ENCODE results near the gene TMBIM1.

DNA sequence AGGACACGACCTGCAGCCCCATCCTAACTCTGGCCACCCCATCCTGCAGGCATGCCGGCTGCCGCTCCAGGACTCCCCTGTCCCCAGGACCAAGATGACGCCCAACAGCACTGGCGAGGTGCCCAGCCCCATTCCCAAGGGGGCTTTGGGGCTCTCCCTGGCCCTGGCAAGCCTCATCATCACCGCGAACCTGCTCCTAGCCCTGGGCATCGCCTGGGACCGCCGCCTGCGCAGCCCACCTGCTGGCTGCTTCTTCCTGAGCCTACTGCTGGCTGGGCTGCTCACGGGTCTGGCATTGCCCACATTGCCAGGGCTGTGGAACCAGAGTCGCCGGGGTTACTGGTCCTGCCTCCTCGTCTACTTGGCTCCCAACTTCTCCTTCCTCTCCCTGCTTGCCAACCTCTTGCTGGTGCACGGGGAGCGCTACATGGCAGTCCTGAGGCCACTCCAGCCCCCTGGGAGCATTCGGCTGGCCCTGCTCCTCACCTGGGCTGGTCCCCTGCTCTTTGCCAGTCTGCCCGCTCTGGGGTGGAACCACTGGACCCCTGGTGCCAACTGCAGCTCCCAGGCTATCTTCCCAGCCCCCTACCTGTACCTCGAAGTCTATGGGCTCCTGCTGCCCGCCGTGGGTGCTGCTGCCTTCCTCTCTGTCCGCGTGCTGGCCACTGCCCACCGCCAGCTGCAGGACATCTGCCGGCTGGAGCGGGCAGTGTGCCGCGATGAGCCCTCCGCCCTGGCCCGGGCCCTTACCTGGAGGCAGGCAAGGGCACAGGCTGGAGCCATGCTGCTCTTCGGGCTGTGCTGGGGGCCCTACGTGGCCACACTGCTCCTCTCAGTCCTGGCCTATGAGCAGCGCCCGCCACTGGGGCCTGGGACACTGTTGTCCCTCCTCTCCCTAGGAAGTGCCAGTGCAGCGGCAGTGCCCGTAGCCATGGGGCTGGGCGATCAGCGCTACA lies 29.4 kb downstream of the TMBIM1 start:
- TF ChIP-seq POLR2A (IDR thresholded peaks at IDR 0.05) (no peak), POLR2AphosphoS5 (IDR thresholded peaks at IDR 0.05) (no peak), EP300 (IDR thresholded peaks at IDR 0.05) (no peak)
- TF ChIP-seq, protein P1, sequence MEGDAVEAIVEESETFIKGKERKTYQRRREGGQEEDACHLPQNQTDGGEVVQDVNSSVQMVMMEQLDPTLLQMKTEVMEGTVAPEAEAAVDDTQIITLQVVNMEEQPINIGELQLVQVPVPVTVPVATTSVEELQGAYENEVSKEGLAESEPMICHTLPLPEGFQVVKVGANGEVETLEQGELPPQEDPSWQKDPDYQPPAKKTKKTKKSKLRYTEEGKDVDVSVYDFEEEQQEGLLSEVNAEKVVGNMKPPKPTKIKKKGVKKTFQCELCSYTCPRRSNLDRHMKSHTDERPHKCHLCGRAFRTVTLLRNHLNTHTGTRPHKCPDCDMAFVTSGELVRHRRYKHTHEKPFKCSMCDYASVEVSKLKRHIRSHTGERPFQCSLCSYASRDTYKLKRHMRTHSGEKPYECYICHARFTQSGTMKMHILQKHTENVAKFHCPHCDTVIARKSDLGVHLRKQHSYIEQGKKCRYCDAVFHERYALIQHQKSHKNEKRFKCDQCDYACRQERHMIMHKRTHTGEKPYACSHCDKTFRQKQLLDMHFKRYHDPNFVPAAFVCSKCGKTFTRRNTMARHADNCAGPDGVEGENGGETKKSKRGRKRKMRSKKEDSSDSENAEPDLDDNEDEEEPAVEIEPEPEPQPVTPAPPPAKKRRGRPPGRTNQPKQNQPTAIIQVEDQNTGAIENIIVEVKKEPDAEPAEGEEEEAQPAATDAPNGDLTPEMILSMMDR (IDR thresholded peaks at IDR 0.05): no peak
